Activated CD4-positive, alpha-beta T cell treated with anti-CD3 and anti-CD28 coated beads, Interleukin-2, amount 50 U/mL, for 4 hours (primary cell): ENCODE results near the gene CPB2.

Experiments used
- DNase-seq, 2 experiments: peaks; one replicate each; pipeline ENCODE4 v3.0.0-alpha.2; 2020

CPB2 gene

GRCh38 chr13:46104868-46105267 lies at the start of gene CPB2:
CPB2 (minus strand) TSS chr13:46105033; CDS start chr13:46105009, 24 bp downstream.
- DNase-seq = no peak

- DNase-seq = no peak
Measured at GRCh38 chr13:46154136-46154801, 49.4 kb upstream of the CPB2 start.

GRCh38 chr13:46152627-46153328 lies 47.9 kb upstream of the CPB2 start:
- no peak for DNase-seq

- no peak for DNase-seq
Measured at GRCh38 chr13:46150134-46150693, 45.4 kb upstream of the CPB2 start.

- DNase-seq = peak in 1 of 2 experiments; percentile 14
Measured at GRCh38 chr13:46149272-46150133, 44.7 kb upstream of the CPB2 start.

GRCh38 chr13:46146898-46147297 lies 42.1 kb upstream of the CPB2 start:
- DNase-seq = no peak

GRCh38 chr13:46145950-46146349 lies 41.1 kb upstream of the CPB2 start:
- no peak for DNase-seq

GRCh38 chr13:46145135-46145534 lies 40.3 kb upstream of the CPB2 start:
- no peak for DNase-seq

GRCh38 chr13:46143184-46143701 lies 38.4 kb upstream of the CPB2 start:
- no peak for DNase-seq

GRCh38 chr13:46142776-46143175 lies 37.9 kb upstream of the CPB2 start:
- no peak for DNase-seq

GRCh38 chr13:46140044-46140443 lies 35.2 kb upstream of the CPB2 start:
- no peak for DNase-seq

GRCh38 chr13:46137627-46138317 lies 32.9 kb upstream of the CPB2 start:
- DNase-seq = no peak

GRCh38 chr13:46136688-46137087 lies 31.9 kb upstream of the CPB2 start:
- no peak for DNase-seq

- no peak for DNase-seq
Measured at GRCh38 chr13:46134961-46135522, 30.2 kb upstream of the CPB2 start.

- no peak for DNase-seq
Measured at GRCh38 chr13:46134494-46134893, 29.7 kb upstream of the CPB2 start.

- DNase-seq = no peak
Measured at GRCh38 chr13:46132109-46132508, 27.3 kb upstream of the CPB2 start.

- DNase-seq = no peak
Measured at GRCh38 chr13:46131705-46132104, 26.9 kb upstream of the CPB2 start.

- DNase-seq = no peak
Measured at GRCh38 chr13:46129955-46130618, 25.3 kb upstream of the CPB2 start.

- DNase-seq = no peak
Measured at GRCh38 chr13:46129124-46129523, 24.3 kb upstream of the CPB2 start.

GRCh38 chr13:46127358-46128023 lies 22.7 kb upstream of the CPB2 start:
- no peak for DNase-seq
